SK-N-SH treated with all-trans-retinoic acid at 6 μM for 48 hours (cell line): ENCODE results near the gene MXRA8.

Source experiments
- ATAC-seq: fragments of 200-7000 bp; cut with Tn5 transposase; 3 replicates; pipeline ENCODE4 v1.9.1; 2020; ENCODE audit warnings: mild to moderate bottlenecking, moderate library complexity
- ARNTL ChIP-seq: fragments of 450-650 bp; formaldehyde crosslinking; IDR thresholded peaks from 2 replicates; pipeline ENCODE4 v1.5.0; 2020; ENCODE audit warnings: low read depth, mild to moderate bottlenecking, moderate library complexity, borderline replicate concordance
- BACH2 ChIP-seq: fragments of 250-450 bp; sonication (Bioruptor Pico); IDR thresholded peaks from 2 replicates; pipeline ENCODE4 v1.9.0; 2021; ENCODE audit warnings: mild to moderate bottlenecking, borderline replicate concordance
- CSDC2 ChIP-seq: fragments of 250-450 bp; sonication (Bioruptor Pico); IDR thresholded peaks from 2 replicates; pipeline ENCODE4 v1.5.0; 2020; ENCODE audit warnings: mild to moderate bottlenecking, moderate library complexity
- ESRRG ChIP-seq: fragments of 250-450 bp; sonication (Bioruptor Pico); IDR thresholded peaks from 2 replicates; pipeline ENCODE4 v1.6.1; 2021; ENCODE audit warnings: mild to moderate bottlenecking
- GLIS3 ChIP-seq: fragments of 250-450 bp; sonication (Bioruptor Pico); IDR thresholded peaks from 2 replicates; pipeline ENCODE4 v1.5.0; 2020; ENCODE audit warnings: mild to moderate bottlenecking, moderate library complexity
- ISL1 ChIP-seq: fragments of 250-450 bp; sonication (Bioruptor Pico); IDR thresholded peaks from 2 replicates; pipeline ENCODE4 v2.1.2; 2022; ENCODE audit warnings: mild to moderate bottlenecking, moderate library complexity
- OSR1 ChIP-seq: fragments of 250-450 bp; sonication (Bioruptor Pico); IDR thresholded peaks from 2 replicates; pipeline ENCODE4 v1.8.0; 2022; ENCODE audit warnings: moderate library complexity, mild to moderate bottlenecking, inconsistent platforms
- PPARA ChIP-seq: fragments of 250-450 bp; sonication (Bioruptor Pico); IDR thresholded peaks from 2 replicates; pipeline ENCODE4 v1.5.0; 2020; ENCODE audit warnings: mild to moderate bottlenecking, borderline replicate concordance
- RARB ChIP-seq: fragments of 250-450 bp; sonication (Bioruptor Pico); IDR thresholded peaks from 2 replicates; pipeline ENCODE4 v1.8.0; 2021; ENCODE audit warnings: mild to moderate bottlenecking, moderate library complexity
- SNAI2 ChIP-seq: fragments of 250-450 bp; sonication (Bioruptor Pico); IDR thresholded peaks from 2 replicates; pipeline ENCODE4 v1.5.0; 2020; ENCODE audit warnings: mild to moderate bottlenecking, moderate library complexity
- TCF4 ChIP-seq: fragments of 250-450 bp; sonication (Bioruptor Pico); IDR thresholded peaks from 2 replicates; pipeline ENCODE4 v1.8.0; 2021; ENCODE audit warnings: mild to moderate bottlenecking, moderate library complexity, borderline replicate concordance
- TOX ChIP-seq: fragments of 250-450 bp; sonication (Bioruptor Pico); IDR thresholded peaks from 2 replicates; pipeline ENCODE4 v1.8.0; 2021; ENCODE audit warnings: mild to moderate bottlenecking, moderate library complexity, borderline replicate concordance
- ZC3H10 ChIP-seq: fragments of 250-450 bp; sonication (Bioruptor Pico); IDR thresholded peaks from 2 replicates; pipeline ENCODE4 v1.5.1; 2021; ENCODE audit warnings: mild to moderate bottlenecking, moderate library complexity
- ZFP3 ChIP-seq: fragments of 250-450 bp; sonication (Bioruptor Pico); IDR thresholded peaks from 2 replicates; pipeline ENCODE4 v1.5.0; 2020; ENCODE audit warnings: mild to moderate bottlenecking, moderate library complexity
- ZFP30 ChIP-seq: fragments of 450-650 bp; formaldehyde crosslinking; IDR thresholded peaks from 2 replicates; pipeline ENCODE4 v1.5.0; 2022; ENCODE audit warnings: mild to moderate bottlenecking, moderate library complexity
- ZNF70 ChIP-seq: fragments of 450-650 bp; formaldehyde crosslinking; IDR thresholded peaks from 2 replicates; pipeline ENCODE4 v1.5.0; 2020; ENCODE audit warnings: mild to moderate bottlenecking, moderate library complexity
- ZNF8 ChIP-seq: fragments of 450-650 bp; formaldehyde crosslinking; IDR thresholded peaks from 2 replicates; pipeline ENCODE4 v1.5.0; 2020; ENCODE audit warnings: mild to moderate bottlenecking, moderate library complexity
- TF ChIP-seq, protein P1 (sequence below): fragments of 250-450 bp; sonication (Bioruptor Pico); IDR thresholded peaks from 2 replicates; pipeline ENCODE4 v1.5.1; 2020; ENCODE audit warnings: low read depth, mild to moderate bottlenecking, moderate library complexity
- TF ChIP-seq, protein P2 (sequence below): fragments of 250-450 bp; sonication (Bioruptor Pico); IDR thresholded peaks from 2 replicates; pipeline ENCODE4 v1.5.0; 2020; ENCODE audit warnings: mild to moderate bottlenecking, moderate library complexity
- TF ChIP-seq, protein P3 (sequence below): fragments of 250-450 bp; sonication (Bioruptor Pico); IDR thresholded peaks from 2 replicates; pipeline ENCODE4 v1.5.1; 2021; ENCODE audit warnings: mild to moderate bottlenecking, moderate library complexity
- TF ChIP-seq, protein P4 (sequence below): fragments of 250-450 bp; sonication (Bioruptor Pico); IDR thresholded peaks from 2 replicates; pipeline ENCODE4 v1.8.0; 2021; ENCODE audit warnings: low read depth, mild to moderate bottlenecking, moderate library complexity, borderline replicate concordance
- TF ChIP-seq, protein P5 (sequence below): fragments of 250-450 bp; sonication (Bioruptor Pico); IDR thresholded peaks from 2 replicates; pipeline ENCODE4 v1.8.0; 2020; ENCODE audit warnings: mild to moderate bottlenecking, moderate library complexity, borderline replicate concordance

MXRA8 gene

DNA sequence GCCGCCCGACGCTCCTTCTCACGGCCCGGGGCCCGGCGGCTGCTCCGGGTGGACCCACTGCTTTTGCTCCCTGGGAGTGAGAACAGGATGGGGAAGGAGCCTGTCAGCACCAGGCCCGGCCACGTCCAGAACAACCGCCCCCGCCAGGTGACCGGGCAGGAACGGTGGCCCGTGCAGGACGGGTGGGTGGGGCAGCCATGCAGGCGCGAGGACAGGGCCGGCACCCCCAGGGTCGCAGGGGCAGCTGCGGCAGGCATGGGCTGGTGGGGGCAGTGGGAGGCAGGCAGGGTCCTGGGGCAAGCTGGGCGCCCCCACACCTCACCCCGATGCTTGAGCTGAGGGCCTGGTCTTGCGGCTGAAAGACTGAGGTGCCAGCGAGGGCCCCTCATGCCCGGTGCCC, 21.9 kb downstream of the MXRA8 start:
- ATAC-seq, result no peak
- TF ChIP-seq ZC3H10 (no peak), ZNF8 (CRISPR knock-in tag) (no peak), ZNF70 (CRISPR knock-in tag) (no peak), RARB (CRISPR knock-in tag) (no peak), PPARA (CRISPR knock-in tag) (no peak), GLIS3 (CRISPR knock-in tag) (no peak), ESRRG (CRISPR knock-in tag) (no peak), BACH2 (CRISPR knock-in tag) (no peak)
- TF ChIP-seq, protein P1, sequence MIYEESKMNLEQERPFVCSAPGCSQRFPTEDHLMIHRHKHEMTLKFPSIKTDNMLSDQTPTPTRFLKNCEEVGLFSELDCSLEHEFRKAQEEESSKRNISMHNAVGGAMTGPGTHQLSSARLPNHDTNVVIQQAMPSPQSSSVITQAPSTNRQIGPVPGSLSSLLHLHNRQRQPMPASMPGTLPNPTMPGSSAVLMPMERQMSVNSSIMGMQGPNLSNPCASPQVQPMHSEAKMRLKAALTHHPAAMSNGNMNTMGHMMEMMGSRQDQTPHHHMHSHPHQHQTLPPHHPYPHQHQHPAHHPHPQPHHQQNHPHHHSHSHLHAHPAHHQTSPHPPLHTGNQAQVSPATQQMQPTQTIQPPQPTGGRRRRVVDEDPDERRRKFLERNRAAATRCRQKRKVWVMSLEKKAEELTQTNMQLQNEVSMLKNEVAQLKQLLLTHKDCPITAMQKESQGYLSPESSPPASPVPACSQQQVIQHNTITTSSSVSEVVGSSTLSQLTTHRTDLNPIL (CRISPR knock-in tag), result no peak
- TF ChIP-seq, protein P2, sequence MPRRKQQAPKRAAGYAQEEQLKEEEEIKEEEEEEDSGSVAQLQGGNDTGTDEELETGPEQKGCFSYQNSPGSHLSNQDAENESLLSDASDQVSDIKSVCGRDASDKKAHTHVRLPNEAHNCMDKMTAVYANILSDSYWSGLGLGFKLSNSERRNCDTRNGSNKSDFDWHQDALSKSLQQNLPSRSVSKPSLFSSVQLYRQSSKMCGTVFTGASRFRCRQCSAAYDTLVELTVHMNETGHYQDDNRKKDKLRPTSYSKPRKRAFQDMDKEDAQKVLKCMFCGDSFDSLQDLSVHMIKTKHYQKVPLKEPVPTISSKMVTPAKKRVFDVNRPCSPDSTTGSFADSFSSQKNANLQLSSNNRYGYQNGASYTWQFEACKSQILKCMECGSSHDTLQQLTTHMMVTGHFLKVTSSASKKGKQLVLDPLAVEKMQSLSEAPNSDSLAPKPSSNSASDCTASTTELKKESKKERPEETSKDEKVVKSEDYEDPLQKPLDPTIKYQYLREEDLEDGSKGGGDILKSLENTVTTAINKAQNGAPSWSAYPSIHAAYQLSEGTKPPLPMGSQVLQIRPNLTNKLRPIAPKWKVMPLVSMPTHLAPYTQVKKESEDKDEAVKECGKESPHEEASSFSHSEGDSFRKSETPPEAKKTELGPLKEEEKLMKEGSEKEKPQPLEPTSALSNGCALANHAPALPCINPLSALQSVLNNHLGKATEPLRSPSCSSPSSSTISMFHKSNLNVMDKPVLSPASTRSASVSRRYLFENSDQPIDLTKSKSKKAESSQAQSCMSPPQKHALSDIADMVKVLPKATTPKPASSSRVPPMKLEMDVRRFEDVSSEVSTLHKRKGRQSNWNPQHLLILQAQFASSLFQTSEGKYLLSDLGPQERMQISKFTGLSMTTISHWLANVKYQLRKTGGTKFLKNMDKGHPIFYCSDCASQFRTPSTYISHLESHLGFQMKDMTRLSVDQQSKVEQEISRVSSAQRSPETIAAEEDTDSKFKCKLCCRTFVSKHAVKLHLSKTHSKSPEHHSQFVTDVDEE (CRISPR knock-in tag), result no peak
- TF ChIP-seq, protein P3, sequence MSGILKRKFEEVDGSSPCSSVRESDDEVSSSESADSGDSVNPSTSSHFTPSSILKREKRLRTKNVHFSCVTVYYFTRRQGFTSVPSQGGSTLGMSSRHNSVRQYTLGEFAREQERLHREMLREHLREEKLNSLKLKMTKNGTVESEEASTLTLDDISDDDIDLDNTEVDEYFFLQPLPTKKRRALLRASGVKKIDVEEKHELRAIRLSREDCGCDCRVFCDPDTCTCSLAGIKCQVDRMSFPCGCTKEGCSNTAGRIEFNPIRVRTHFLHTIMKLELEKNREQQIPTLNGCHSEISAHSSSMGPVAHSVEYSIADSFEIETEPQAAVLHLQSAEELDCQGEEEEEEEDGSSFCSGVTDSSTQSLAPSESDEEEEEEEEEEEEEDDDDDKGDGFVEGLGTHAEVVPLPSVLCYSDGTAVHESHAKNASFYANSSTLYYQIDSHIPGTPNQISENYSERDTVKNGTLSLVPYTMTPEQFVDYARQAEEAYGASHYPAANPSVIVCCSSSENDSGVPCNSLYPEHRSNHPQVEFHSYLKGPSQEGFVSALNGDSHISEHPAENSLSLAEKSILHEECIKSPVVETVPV (CRISPR knock-in tag), result no peak

DNA sequence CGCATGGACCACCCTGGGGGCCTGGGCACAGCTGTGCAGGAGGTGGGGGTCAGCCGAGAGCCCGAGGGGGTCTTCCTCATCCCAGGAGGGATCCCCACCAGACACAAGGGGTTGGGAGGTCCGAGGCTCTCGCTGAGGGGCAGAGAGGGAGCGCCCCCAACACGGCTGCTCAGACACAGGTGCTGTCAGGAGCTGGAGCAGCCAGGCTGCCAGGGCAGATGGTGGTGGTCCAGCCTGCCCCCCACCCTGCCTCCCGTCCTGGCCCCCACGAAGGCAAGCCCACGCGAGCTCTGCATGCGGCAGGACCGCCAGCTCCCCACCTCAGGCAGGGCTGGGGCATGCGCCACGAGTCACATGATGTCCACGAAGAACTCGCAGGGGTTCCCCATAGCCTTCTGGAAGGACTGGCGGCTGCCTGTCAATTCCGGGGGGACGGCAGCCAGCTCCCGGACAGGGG, 22.5 kb downstream of the MXRA8 start:
- TF ChIP-seq RARB (CRISPR knock-in tag) (no peak), ZC3H10 (no peak), ARNTL (CRISPR knock-in tag) (no peak), ISL1 (no peak), OSR1 (no peak), TOX (CRISPR knock-in tag) (no peak), BACH2 (CRISPR knock-in tag) (no peak), CSDC2 (CRISPR knock-in tag) (no peak), TCF4 (CRISPR knock-in tag) (no peak), ZFP3 (CRISPR knock-in tag) (no peak), ZFP30 (CRISPR knock-in tag) (no peak), SNAI2 (CRISPR knock-in tag) (no peak), ZNF70 (CRISPR knock-in tag) (no peak)
- TF ChIP-seq, protein P2 (CRISPR knock-in tag), result no peak
- TF ChIP-seq, protein P4, sequence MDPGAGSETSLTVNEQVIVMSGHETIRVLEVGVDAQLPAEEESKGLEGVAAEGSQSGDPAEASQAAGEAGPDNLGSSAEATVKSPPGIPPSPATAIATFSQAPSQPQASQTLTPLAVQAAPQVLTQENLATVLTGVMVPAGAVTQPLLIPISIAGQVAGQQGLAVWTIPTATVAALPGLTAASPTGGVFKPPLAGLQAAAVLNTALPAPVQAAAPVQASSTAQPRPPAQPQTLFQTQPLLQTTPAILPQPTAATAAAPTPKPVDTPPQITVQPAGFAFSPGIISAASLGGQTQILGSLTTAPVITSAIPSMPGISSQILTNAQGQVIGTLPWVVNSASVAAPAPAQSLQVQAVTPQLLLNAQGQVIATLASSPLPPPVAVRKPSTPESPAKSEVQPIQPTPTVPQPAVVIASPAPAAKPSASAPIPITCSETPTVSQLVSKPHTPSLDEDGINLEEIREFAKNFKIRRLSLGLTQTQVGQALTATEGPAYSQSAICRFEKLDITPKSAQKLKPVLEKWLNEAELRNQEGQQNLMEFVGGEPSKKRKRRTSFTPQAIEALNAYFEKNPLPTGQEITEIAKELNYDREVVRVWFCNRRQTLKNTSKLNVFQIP (CRISPR knock-in tag), result no peak
- TF ChIP-seq, protein P1 (CRISPR knock-in tag), result no peak
- TF ChIP-seq, protein P5, sequence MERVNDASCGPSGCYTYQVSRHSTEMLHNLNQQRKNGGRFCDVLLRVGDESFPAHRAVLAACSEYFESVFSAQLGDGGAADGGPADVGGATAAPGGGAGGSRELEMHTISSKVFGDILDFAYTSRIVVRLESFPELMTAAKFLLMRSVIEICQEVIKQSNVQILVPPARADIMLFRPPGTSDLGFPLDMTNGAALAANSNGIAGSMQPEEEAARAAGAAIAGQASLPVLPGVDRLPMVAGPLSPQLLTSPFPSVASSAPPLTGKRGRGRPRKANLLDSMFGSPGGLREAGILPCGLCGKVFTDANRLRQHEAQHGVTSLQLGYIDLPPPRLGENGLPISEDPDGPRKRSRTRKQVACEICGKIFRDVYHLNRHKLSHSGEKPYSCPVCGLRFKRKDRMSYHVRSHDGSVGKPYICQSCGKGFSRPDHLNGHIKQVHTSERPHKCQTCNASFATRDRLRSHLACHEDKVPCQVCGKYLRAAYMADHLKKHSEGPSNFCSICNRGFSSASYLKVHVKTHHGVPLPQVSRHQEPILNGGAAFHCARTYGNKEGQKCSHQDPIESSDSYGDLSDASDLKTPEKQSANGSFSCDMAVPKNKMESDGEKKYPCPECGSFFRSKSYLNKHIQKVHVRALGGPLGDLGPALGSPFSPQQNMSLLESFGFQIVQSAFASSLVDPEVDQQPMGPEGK (CRISPR knock-in tag), result no peak
- ATAC-seq, result no peak
